GM23248 (cell line): ENCODE results near the gene DHX57. TPM values are rescaled to one million over a fixed set of nuclear protein-coding genes. Genes with fewer than 3 reads are reported as not detected.

Experiments used
- DNase-seq: peaks from one replicate; pipeline ENCODE4 v3.0.0-alpha.2; 2015
- H2AFZ ChIP-seq: fragments of 200-600 bp; sonication (generic); 2 replicates; pipeline ENCODE4 v1.6.1; 2016; ENCODE audit warnings: antibody characterized with exemption
- H3F3A ChIP-seq: fragments of 200-600 bp; sonication (generic); 2 replicates; pipeline ENCODE4 v1.6.1; 2016; ENCODE audit warnings: mild to moderate bottlenecking, antibody characterized with exemption, mixed run types; ENCODE audit not compliant: insufficient read depth
- H3K27ac ChIP-seq: fragments of 200-600 bp; sonication (generic); 2 replicates; pipeline ENCODE4 v1.5.1; 2016; ENCODE audit warnings: mild to moderate bottlenecking
- H3K27me3 ChIP-seq: fragments of 200-600 bp; sonication (generic); replicated peaks from 2 replicates; pipeline ENCODE4 v1.6.1; 2016; ENCODE audit warnings: mild to moderate bottlenecking; ENCODE audit not compliant: insufficient read depth
- H3K36me3 ChIP-seq: fragments of 200-600 bp; sonication (generic); 2 replicates; pipeline ENCODE4 v1.6.1; 2016; ENCODE audit warnings: low read depth, mild to moderate bottlenecking
- H3K4me1 ChIP-seq: fragments of 200-600 bp; sonication (generic); 2 replicates; pipeline ENCODE4 v1.6.1; 2016; ENCODE audit warnings: mild to moderate bottlenecking; ENCODE audit not compliant: insufficient read depth
- H3K4me2 ChIP-seq: fragments of 200-600 bp; sonication (generic); one replicate; pipeline ENCODE4 v1.6.1; 2016; ENCODE audit warnings: mild to moderate bottlenecking; ENCODE audit not compliant: unreplicated experiment
- H3K4me3 ChIP-seq: fragments of 200-600 bp; sonication (generic); 2 replicates; pipeline ENCODE4 v1.5.1; 2016; ENCODE audit warnings: mild to moderate bottlenecking
- H3K79me2 ChIP-seq: fragments of 200-600 bp; sonication (generic); 2 replicates; pipeline ENCODE4 v1.6.1; 2016; ENCODE audit warnings: mild to moderate bottlenecking; ENCODE audit not compliant: insufficient read depth
- H3K9ac ChIP-seq: fragments of 200-600 bp; sonication (generic); 2 replicates; pipeline ENCODE4 v1.6.1; 2016; ENCODE audit warnings: mild to moderate bottlenecking
- H3K9me2 ChIP-seq: fragments of 200-600 bp; sonication (generic); 2 replicates; pipeline ENCODE4 v1.6.1; 2016; ENCODE audit warnings: mixed run types, mild to moderate bottlenecking, moderate library complexity; ENCODE audit not compliant: insufficient read depth
- H3K9me3 ChIP-seq: fragments of 200-600 bp; sonication (generic); one replicate; pipeline ENCODE4 v1.6.1; 2017; ENCODE audit warnings: low read depth
- H4K20me1 ChIP-seq: fragments of 200-600 bp; sonication (generic); 2 replicates; pipeline ENCODE4 v1.6.0; 2016; ENCODE audit not compliant: insufficient read depth
- EZH2 ChIP-seq: fragments of 200-600 bp; sonication (generic); IDR thresholded peaks from 2 replicates; pipeline ENCODE4 v1.6.1; 2018; ENCODE audit warnings: antibody characterized with exemption, mild to moderate bottlenecking; ENCODE audit not compliant: insufficient read depth, poor library complexity, severe bottlenecking
- EZH2phosphoT487 ChIP-seq: fragments of 200-600 bp; sonication (generic); IDR thresholded peaks from 2 replicates; pipeline ENCODE4 v1.6.1; 2018; ENCODE audit warnings: antibody characterized with exemption, moderate library complexity, mild to moderate bottlenecking, low read depth; ENCODE audit not compliant: insufficient read depth
- WGBS, 2 experiments: methylation state at CpG; one replicate each; pipeline ENCODE4 v1.1.6; 2015 to 2017; ENCODE audit warnings: low lambda C conversion rate in 2 of 2, low coverage in 1 of 2; ENCODE audit errors: missing lambda C conversion rate in 2 of 2; 5-methylcytosine and 5-hydroxymethylcytosine counted together
- in situ Hi-C: fragments of 300-500 bp; cut with MboI; formaldehyde crosslinking; loops from 2 replicates; pipeline ENCODE4 v1.15.0; 2020
- polyA plus RNA-seq: library from polyadenylated mRNA; unstranded; fragments of >200 nt; fragmentation: Nextera tagmentation; extraction: Ambion mirVana; gene quantifications from 2 replicates; pipeline ENCODE4 v1.2.1, GENCODE V29; 2016
- total RNA-seq: library from RNA; depleted of rRNA; stranded (reverse); fragments of >200 nt; shearing (Covaris generic); gene quantifications from 2 replicates; pipeline ENCODE4 v1.2.3, GENCODE V29; 2014

The DHX57 gene
- total and polyA plus RNA-seq, 2 experiments from 2014 or later, result 10.5 to 13.9 TPM

- peaks cover 10% of the 10 kb centered on the region; the same call in 1 of the 2 replicates for H3K36me3 ChIP-seq
These were observed 25.7 kb downstream of the DHX57 start for GRCh38 chr2:38850045-38850444.

GRCh38 chr2:38836791-38837190 lies 38.9 kb downstream of the DHX57 start:
- H3K36me3 ChIP-seq, result peaks cover 11% of the 10 kb centered on the region
- no peak overlapping the region for H3K4me3 ChIP-seq
- no peak overlapping the region for H3K27ac ChIP-seq
- no peak overlapping the region for H3K9ac ChIP-seq
- DNase-seq, result no peak
- 95 to 98% methylated on average over 2 of the region's 2 CpGs for WGBS, 2 experiments
- TF ChIP-seq EZH2phosphoT487 (no peak), EZH2 (no peak)
- no peaks in the 10 kb centered on the region for H3K27me3 ChIP-seq
- no peaks in the 10 kb centered on the region for H3K4me1 ChIP-seq
- no peaks in the 10 kb centered on the region for H3K9me2 ChIP-seq
- H3K4me2 ChIP-seq, result no peak overlapping the region
- H3F3A ChIP-seq, result no peaks in the 10 kb centered on the region
- no peaks in the 10 kb centered on the region for H3K79me2 ChIP-seq
- no peak overlapping the region for H2AFZ ChIP-seq
- in situ Hi-C loops, result no loop called here
- no peaks in the 10 kb centered on the region for H3K9me3 ChIP-seq
- H4K20me1 ChIP-seq, result no peaks in the 10 kb centered on the region

More at GRCh38 chr2:38850045-38850444, 25.7 kb downstream of the DHX57 start:
- Histone ChIP-seq H2AFZ (no peak overlapping the region), H3K9me2 (no peaks in the 10 kb centered on the region), H3K4me3 (no peak overlapping the region), H3K79me2 (no peaks in the 10 kb centered on the region), H3K9me3 (no peaks in the 10 kb centered on the region), H3K4me1 (no peaks in the 10 kb centered on the region), H4K20me1 (no peaks in the 10 kb centered on the region), H3K27ac (no peak overlapping the region), H3K4me2 (no peak overlapping the region), H3K27me3 (no peaks in the 10 kb centered on the region), H3F3A (no peaks in the 10 kb centered on the region), H3K9ac (no peak overlapping the region)
- in situ Hi-C loops, result no loop called here
- no peak for DNase-seq
- 93 to 98% methylated on average over 3 of the region's 3 CpGs for WGBS, 2 experiments
- TF ChIP-seq EZH2 (no peak), EZH2phosphoT487 (no peak)

- DNase-seq, result no peak
- Histone ChIP-seq H3K4me3 (no peak overlapping the region), H3K36me3 (peaks cover 4% of the 10 kb centered on the region; the same call in 1 of the 2 replicates), H3K9me2 (no peaks in the 10 kb centered on the region), H4K20me1 (no peaks in the 10 kb centered on the region), H3K27me3 (no peaks in the 10 kb centered on the region), H3K79me2 (no peaks in the 10 kb centered on the region), H3K4me1 (no peaks in the 10 kb centered on the region), H3K9me3 (no peaks in the 10 kb centered on the region), H2AFZ (no peak overlapping the region), H3K4me2 (no peak overlapping the region), H3K9ac (no peak overlapping the region), H3K27ac (no peak overlapping the region), H3F3A (no peaks in the 10 kb centered on the region)
- in situ Hi-C loops, result no loop called here
- WGBS, 2 experiments, result 94 to 100% methylated on average over 3 of the region's 3 CpGs
- TF ChIP-seq EZH2, result no peak
- no peak for TF ChIP-seq EZH2phosphoT487
These were observed 39.7 kb downstream of the DHX57 start for GRCh38 chr2:38835990-38836389.

GRCh38 chr2:38835015-38835601 lies 40.6 kb downstream of the DHX57 start:
- peak; percentile 53 for DNase-seq
- Histone ChIP-seq H3K27me3 (no peaks in the 10 kb centered on the region), H3F3A (no peaks in the 10 kb centered on the region), H3K9me2 (no peaks in the 10 kb centered on the region), H3K4me3 (no peak overlapping the region), H3K4me1 (no peaks in the 10 kb centered on the region), H3K4me2 (no peak overlapping the region), H3K9ac (no peak overlapping the region), H3K27ac (no peak overlapping the region), H3K36me3 (peaks cover 3% of the 10 kb centered on the region; the same call in 1 of the 2 replicates), H4K20me1 (no peaks in the 10 kb centered on the region), H3K9me3 (no peaks in the 10 kb centered on the region), H2AFZ (no peak overlapping the region), H3K79me2 (no peaks in the 10 kb centered on the region)
- WGBS, 2 experiments, result 0 to 12% methylated on average over 1 of the region's 1 CpG
- in situ Hi-C loops, result no loop called here
- TF ChIP-seq EZH2 (no peak), EZH2phosphoT487 (no peak)
